Stimulated activated naive CD8-positive, alpha-beta T cell treated with anti-CD3 and anti-CD28 coated beads, Interleukin-15, amount 100 ng/mL, for 72 hours (primary cell): Measurements from ENCODE around the gene FAM13B.
A peak's percentile ranks its signal among the peaks of the same experiment; 100 is the strongest.

Experiments used
- ATAC-seq: fragments of 150-1000 bp; cut with Tn5 transposase; 2 replicates; pipeline ENCODE4 v1.10.0; 2021; ENCODE audit warnings: mild to moderate bottlenecking, moderate library complexity
- DNase-seq, 2 donors: peaks; one replicate each; pipeline ENCODE4 v3.0.0; 2021 to 2022
- H3K27ac Mint-ChIP-seq, 2 donors: one replicate each; pipeline ENCODE4 v1.8.0; 2022; ENCODE audit warnings: mild to moderate bottlenecking in 2 of 2, mixed read lengths in 2 of 2, moderate library complexity in 2 of 2
- H3K27me3 Mint-ChIP-seq: one replicate; pipeline ENCODE4 v1.8.0; 2022; ENCODE audit warnings: mixed read lengths
- H3K4me1 Mint-ChIP-seq: one replicate; pipeline ENCODE4 v1.8.0; 2022; ENCODE audit warnings: mild to moderate bottlenecking, mixed read lengths
- H3K4me3 Mint-ChIP-seq, 2 donors: one replicate each; pipeline ENCODE4 v1.8.0; 2022; ENCODE audit warnings: mild to moderate bottlenecking in 2 of 2, mixed read lengths in 2 of 2, moderate library complexity in 1 of 2
- H3K9me3 Mint-ChIP-seq, 2 donors: one replicate each; pipeline ENCODE4 v1.8.0; 2022; ENCODE audit warnings: mixed read lengths in 2 of 2

FAM13B gene

DNA sequence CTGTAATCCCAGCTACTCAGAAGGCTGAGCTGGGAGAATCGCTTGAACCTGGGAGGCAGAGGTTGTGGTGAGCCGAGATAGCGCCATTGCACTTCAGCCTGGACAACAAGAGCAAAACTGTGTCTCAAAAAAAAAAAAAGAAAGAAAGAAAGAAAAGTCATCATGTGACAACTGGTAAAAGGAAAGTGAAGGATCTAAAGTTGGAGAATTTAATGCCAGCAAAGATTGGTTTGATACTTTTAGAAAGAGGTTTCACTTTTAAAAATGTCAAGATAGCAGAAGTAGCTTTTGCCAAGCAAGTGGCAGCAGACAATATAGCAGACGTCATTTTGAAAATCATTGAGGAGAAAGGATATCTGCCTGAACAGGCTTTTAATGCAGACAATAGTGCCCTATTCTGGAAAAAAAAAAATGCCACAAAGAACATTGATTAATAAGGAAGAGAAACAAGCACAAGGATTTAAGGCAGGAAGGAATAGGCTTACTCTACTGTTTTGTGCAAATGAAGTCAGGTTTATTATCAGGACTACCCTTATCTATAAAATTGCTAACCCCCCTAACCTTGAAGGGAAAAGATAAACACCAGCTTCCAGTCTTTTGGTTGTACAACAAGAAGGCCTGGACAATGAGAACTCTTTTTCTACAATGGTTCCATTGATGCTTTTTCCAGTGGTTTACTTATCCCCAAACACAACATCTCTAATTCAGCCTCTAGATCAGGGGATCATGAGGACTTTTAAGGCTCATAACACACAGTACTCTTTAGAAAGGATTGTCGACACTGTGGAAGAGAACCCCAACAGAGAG, 131.7 kb downstream of the FAM13B start:
- Mint-ChIP-seq H3K27ac (peak overlapping the region in 1 of 2 donors; percentile 54), H3K9me3 (no peaks in the 10 kb centered on the region), H3K4me3 (peak overlapping the region in 1 of 2 donors; percentile 21), H3K27me3 (peaks cover 19% of the 10 kb centered on the region), H3K4me1 (peaks cover 6% of the 10 kb centered on the region)
- no peak for ATAC-seq
- DNase-seq, result no peak

DNA sequence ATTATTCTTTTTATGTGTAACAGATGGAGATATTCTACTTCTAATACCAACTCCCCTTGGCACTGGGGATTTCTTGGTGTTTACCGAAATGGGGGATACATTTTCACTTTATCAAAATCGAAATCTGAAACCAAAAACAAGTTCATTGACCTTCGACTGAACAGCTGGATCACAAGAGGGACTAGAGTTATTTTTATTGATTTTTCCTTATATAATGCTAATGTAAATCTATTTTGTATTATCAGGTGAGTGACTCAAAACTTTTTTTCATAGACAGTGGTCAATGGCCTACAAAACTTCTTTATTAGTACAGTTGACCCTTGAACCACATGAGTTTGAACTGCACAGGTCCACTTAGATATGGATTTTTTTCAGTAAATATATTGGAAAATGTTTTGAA, 133.4 kb downstream of the FAM13B start:
- H3K27me3 Mint-ChIP-seq, result peaks cover 19% of the 10 kb centered on the region
- peaks cover 6% of the 10 kb centered on the region for H3K4me1 Mint-ChIP-seq
- no peaks in the 10 kb centered on the region for H3K9me3 Mint-ChIP-seq
- H3K4me3 Mint-ChIP-seq, result no peak overlapping the region
- H3K27ac Mint-ChIP-seq, result no peak overlapping the region
- no peak for ATAC-seq
- DNase-seq, result no peak

DNA sequence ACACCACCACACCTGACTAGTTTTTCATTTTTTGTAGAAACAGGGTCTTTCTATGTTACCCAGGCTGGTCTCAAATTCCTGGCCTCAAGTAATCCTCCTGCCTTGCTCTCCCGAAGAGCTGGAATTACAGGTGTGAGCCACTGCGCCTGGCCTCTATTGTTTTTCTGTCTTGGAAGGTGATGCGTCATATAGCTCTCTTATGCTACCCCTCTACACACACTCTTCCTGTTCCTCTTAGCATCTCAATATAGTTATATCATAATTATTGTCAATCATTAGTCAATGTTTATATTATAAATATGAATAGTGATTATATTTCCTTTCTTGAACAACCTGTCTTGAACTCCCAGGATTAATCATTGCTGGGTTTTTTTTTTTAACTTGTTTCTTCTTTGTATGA, 136.3 kb downstream of the FAM13B start:
- H3K27me3 Mint-ChIP-seq, result peaks cover 14% of the 10 kb centered on the region
- no peak overlapping the region for H3K27ac Mint-ChIP-seq
- peaks cover 6% of the 10 kb centered on the region for H3K4me1 Mint-ChIP-seq
- DNase-seq (no peak), ATAC-seq (no peak)
- H3K9me3 Mint-ChIP-seq, result no peaks in the 10 kb centered on the region
- H3K4me3 Mint-ChIP-seq, result no peak overlapping the region

DNA sequence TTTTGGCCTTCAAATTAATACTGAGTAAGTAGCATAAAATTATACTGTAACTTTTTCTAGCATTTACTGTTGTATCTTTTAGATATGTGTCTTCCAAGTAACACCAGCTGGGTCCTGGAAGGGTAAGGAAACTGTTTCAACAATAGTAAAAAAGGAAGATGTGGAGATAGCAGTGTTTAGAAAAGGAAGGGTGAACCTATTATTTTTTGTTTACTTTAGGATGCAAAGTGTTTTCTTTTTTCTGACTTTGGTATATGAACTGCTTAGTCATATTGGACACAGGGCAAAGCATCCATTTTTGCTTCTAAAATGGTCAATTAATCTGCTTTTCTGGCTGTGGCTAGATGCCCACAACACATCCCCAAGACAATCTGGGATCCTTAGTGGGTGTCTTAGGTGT, 138.3 kb downstream of the FAM13B start:
- Mint-ChIP-seq H3K4me3 (no peak overlapping the region), H3K9me3 (no peaks in the 10 kb centered on the region), H3K27me3 (peaks cover 6% of the 10 kb centered on the region), H3K4me1 (peaks cover 3% of the 10 kb centered on the region), H3K27ac (no peak overlapping the region)
- ATAC-seq (no peak), DNase-seq (no peak)

DNA sequence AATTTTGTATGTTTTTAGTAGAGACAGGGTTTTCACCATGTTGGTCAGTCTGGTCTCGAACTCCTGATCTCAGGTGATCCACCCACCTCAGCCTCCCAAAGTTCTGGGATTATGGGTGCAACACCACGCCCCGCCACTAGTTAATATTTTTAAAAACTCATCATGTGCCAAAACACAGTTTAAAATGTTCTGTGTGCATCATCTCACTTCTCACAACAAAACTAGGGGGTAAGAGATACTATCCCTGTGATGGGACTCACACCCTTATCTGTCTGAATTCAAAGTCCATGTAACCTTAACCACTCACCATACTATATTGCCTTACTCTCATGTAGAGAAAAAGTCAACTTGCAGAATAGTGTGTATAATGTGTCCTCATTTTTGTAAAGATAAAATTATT, 141.0 kb downstream of the FAM13B start:
- Mint-ChIP-seq H3K4me1 (peaks cover 18% of the 10 kb centered on the region), H3K9me3 (no peaks in the 10 kb centered on the region), H3K27ac (no peak overlapping the region), H3K27me3 (peaks cover 6% of the 10 kb centered on the region), H3K4me3 (no peak overlapping the region)
- no peak for ATAC-seq
- no peak for DNase-seq

DNA sequence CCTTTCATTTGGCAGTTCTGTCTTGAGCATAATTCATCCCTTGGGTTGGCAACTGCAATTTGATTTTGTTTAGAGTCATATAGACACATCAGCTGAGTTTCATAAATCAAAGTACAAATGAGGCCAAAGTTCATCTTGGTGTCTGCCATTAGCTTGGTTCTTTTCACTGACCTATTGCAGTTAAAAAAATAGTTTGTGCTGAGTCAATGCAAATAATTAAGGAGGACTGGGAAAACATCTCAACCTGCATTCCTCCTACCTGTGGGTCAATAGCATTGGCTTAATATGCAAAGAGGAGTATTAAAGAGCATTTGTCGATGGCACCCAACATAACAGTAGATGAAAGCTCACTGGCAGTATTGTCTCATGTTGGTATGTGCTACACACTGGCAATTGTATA, 142.0 kb downstream of the FAM13B start:
- no peak for DNase-seq
- no peaks in the 10 kb centered on the region for H3K9me3 Mint-ChIP-seq
- ATAC-seq, result no peak
- H3K4me3 Mint-ChIP-seq, result no peak overlapping the region
- peaks cover 6% of the 10 kb centered on the region for H3K27me3 Mint-ChIP-seq
- peaks cover 25% of the 10 kb centered on the region for H3K4me1 Mint-ChIP-seq
- no peak overlapping the region for H3K27ac Mint-ChIP-seq

DNA sequence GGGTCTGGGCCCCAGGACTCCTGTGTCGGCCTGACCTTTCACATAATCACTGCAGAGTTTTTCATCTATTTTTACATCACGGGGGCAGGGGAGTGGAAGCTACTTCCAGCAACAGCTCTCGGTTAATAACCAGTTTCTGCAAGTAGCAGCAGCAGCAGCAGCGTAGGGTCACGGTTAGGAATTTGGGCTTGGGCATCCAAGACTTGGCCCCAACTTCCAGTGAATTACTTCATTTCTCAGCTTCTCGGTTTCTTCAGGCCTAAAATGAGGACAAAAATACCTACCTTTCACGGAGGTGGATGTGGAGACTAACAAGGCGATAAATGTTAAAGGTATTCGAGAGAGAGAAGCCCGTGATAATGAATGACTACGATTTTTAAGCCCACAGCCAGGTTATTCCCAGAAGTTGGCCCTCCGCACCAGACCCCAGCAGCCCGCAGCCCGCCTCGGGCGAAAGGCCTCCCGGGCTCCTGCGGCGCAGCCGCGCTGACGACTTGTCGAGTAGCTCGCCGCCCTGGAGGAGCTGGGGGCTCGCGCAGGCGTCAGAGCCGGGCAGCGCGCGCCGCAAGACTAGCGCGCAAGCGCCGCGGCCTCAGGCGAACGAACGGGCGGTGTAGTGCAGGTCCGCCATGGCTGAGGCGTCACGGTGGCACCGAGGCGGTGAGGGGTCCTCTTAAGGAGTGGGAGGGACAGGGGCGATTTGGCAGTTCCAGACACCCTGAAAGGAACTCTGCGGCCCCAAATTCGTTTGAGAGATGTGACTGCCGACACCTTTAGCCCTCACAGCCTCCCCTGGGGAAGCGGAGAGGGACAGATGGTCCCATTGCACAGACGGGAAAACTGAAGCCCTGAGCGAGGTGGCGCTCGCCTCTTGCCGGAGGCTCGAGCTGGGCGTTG, 143.8 kb downstream of the FAM13B start, which contains the start of gene PKD2L2:
PKD2L2 (plus strand) TSS at position 595 of the 897 bp plus-strand sequence; CDS start at position 630, 35 bp downstream.
- H3K4me1 Mint-ChIP-seq, result peaks cover 25% of the 10 kb centered on the region
- DNase-seq (peak; percentile 88 to 91), ATAC-seq (peak; percentile 100)
- peak within 1 kb of the TSS; percentile 87 to 91 for H3K4me3 Mint-ChIP-seq
- H3K27me3 Mint-ChIP-seq, result peaks cover 6% of the 10 kb centered on the region
- no peaks in the 10 kb centered on the region for H3K9me3 Mint-ChIP-seq
- peak within 1 kb of the TSS; percentile 91 to 93 for H3K27ac Mint-ChIP-seq

DNA sequence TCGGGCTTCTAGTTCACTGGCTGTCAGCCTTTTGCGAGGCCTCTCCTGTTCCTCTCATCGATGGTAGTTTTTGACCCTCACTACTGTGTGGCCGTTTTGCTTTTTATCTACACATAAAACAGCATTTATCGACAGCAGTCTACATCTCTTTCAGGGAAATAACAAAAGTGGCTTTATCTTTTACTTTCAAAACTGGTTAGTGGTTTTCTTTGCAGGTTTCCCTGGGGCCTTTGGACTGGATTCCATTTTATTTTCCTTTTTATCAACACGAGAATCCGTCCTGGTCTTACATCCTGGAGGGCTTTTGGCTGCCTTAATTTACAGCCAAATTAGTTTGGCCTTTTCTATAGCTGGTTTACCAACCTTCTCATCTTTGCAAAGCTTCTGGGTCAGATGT, 144.4 kb downstream of the FAM13B start:
- Mint-ChIP-seq H3K27ac (peak overlapping the region; percentile 91 to 93), H3K4me3 (peak overlapping the region; percentile 87 to 91), H3K4me1 (peaks cover 25% of the 10 kb centered on the region), H3K9me3 (no peaks in the 10 kb centered on the region), H3K27me3 (peaks cover 2% of the 10 kb centered on the region)
- ATAC-seq, result no peak
- no peak for DNase-seq
